GM23248 (cell line): ENCODE data around the gene PTTG2.
"Not testable (repeated sequence)": the region's sequence is repeated elsewhere in the genome, so short reads cannot be mapped to it uniquely, and the experiment has no call there.

Source experiments
- EZH2 ChIP-seq: fragments of 200-600 bp; sonication (generic); IDR thresholded peaks from 2 replicates; pipeline ENCODE4 v1.6.1; 2018; ENCODE audit warnings: antibody characterized with exemption, mild to moderate bottlenecking; ENCODE audit not compliant: insufficient read depth, poor library complexity, severe bottlenecking
- EZH2phosphoT487 ChIP-seq: fragments of 200-600 bp; sonication (generic); IDR thresholded peaks from 2 replicates; pipeline ENCODE4 v1.6.1; 2018; ENCODE audit warnings: antibody characterized with exemption, moderate library complexity, mild to moderate bottlenecking, low read depth; ENCODE audit not compliant: insufficient read depth

DNA sequence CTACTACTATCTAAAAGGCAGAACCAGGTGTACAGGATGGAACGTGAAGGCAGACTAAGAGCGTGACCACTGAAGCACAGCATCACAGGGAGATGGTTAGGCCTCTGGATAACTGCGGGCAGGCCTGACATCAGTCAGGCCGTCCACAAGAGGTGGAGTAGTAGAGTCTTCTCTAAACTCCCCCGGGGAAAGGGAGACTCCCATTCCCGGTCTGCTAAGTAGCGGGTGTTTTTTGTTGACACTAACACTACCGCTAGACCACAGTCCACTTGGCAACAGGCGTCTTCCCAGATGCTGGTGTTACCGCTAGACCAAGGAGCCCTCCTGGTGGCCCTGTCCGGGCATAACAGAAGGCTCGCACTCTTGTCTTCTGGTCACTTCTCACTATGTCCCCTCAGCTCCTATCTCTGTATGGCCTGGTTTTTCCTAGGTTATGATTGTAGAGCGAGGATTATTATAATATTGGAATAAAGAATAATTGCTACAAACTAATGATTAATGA, 15.2 kb downstream of the PTTG2 start:
- not testable (repeated sequence) for TF ChIP-seq EZH2phosphoT487, EZH2
